ENCODE data around the gene FHL2. TPM values are rescaled to one million over a fixed set of nuclear protein-coding genes. Genes with fewer than 3 reads are reported as not detected.

Gene FHL2
- total and polyA plus RNA-seq, 2 of the 13 experiments (the other 11 are each of a cell fraction or from before 2014, with no cell fraction given): 1.9 to 74.8 TPM

- TF ChIP-seq JARID2 (CRISPR knock-in tag; IDR thresholded peaks at IDR 0.05; ENCODE audit: insufficient replicate concordance) (peak; percentile 62), DNMT3B (CRISPR knock-in tag; conservative IDR thresholded peaks at IDR 0.05) (peak; percentile 92; the same call in 1 of the 2 replicates), MAX (IDR thresholded peaks at IDR 0.05) (peak; percentile 97), ZNF441 (CRISPR knock-in tag; IDR thresholded peaks at IDR 0.05; ENCODE audit: borderline replicate concordance) (peak; percentile 93), RFXANK (CRISPR knock-in tag; IDR thresholded peaks at IDR 0.05) (0 out of 2 replicates have a peak, but pooled peaks have one; percentile 37), ESRRA (CRISPR knock-in tag; IDR thresholded peaks at IDR 0.05; ENCODE audit: low read depth) (peak; percentile 37; the same call in 1 of the 2 replicates), ZSCAN31 (CRISPR knock-in tag; IDR thresholded peaks at IDR 0.05; ENCODE audit: low read depth) (no peak), ZNF780A (CRISPR knock-in tag; IDR thresholded peaks at IDR 0.05) (peak; percentile 87; the same call in 1 of the 2 replicates), NR2C2 (CRISPR knock-in tag; IDR thresholded peaks at IDR 0.05; ENCODE audit: borderline replicate concordance) (peak; percentile 63; the same call in 1 of the 2 replicates), HHEX (CRISPR knock-in tag; IDR thresholded peaks at IDR 0.05) (no peak), ZFY (CRISPR knock-in tag; IDR thresholded peaks at IDR 0.05) (peak; percentile 87), ZNF34 (CRISPR knock-in tag; IDR thresholded peaks at IDR 0.05; ENCODE audit: borderline replicate concordance) (0 out of 2 replicates have a peak, but pooled peaks have one; percentile 97), AHDC1 (CRISPR knock-in tag; IDR thresholded peaks at IDR 0.05; ENCODE audit: borderline replicate concordance) (no peak), ZNF280D (CRISPR knock-in tag; IDR thresholded peaks at IDR 0.05) (peak; percentile 50; the same call in 1 of the 2 replicates), ZFP41 (CRISPR knock-in tag; IDR thresholded peaks at IDR 0.05; ENCODE audit: borderline replicate concordance) (no peak), THAP9 (CRISPR knock-in tag; IDR thresholded peaks at IDR 0.05; ENCODE audit: borderline replicate concordance) (peak; percentile 99)
Observed at GRCh38 chr2:105328281-105329196, 70.3 kb downstream of the FHL2 start (continued).

Data from HepG2 (cell line).